GM12878 (cell line): ENCODE measurements around the gene RASSF4.

Experiments used
- CHD4 ChIP-seq: fragments of 200-600 bp; sonication (generic); IDR thresholded peaks from 2 replicates; pipeline ENCODE4 v1.6.1; 2016; ENCODE audit warnings: mild to moderate bottlenecking
- EZH2 ChIP-seq: IDR thresholded peaks from 2 replicates; pipeline ENCODE4 v1.6.1; 2012; ENCODE audit warnings: low read depth, mild to moderate bottlenecking, control low read depth, inconsistent platforms, low read length, borderline replicate concordance; ENCODE audit not compliant: control insufficient read depth
- SUPT20H ChIP-seq: IDR thresholded peaks from 2 replicates; pipeline ENCODE4 v1.6.1; 2011; ENCODE audit warnings: low read depth, mild to moderate bottlenecking, low read length, moderate library complexity, borderline replicate concordance; ENCODE audit not compliant: control insufficient read depth
- ZZZ3 ChIP-seq: IDR thresholded peaks from 2 replicates; pipeline ENCODE4 v1.6.1; 2011; ENCODE audit warnings: low read depth; ENCODE audit not compliant: control insufficient read depth, insufficient read length
- TF ChIP-seq, protein P1 (sequence below): fragments of 450-650 bp; formaldehyde crosslinking; IDR thresholded peaks from 2 replicates; pipeline ENCODE4 v1.4.0; 2020; ENCODE audit warnings: mild to moderate bottlenecking, moderate library complexity
- TF ChIP-seq, protein P2 (sequence below), 3 experiments: IDR thresholded peaks in 2 of 3; conservative IDR thresholded peaks in 1 of 3; 2 replicates each; pipeline ENCODE4 v1.5.1; 2011; ENCODE audit warnings: low read depth in 3 of 3, low read length in 3 of 3, mild to moderate bottlenecking in 3 of 3, control low read depth in 2 of 3, moderate library complexity in 2 of 3, inconsistent platforms in 1 of 3, mixed read lengths in 1 of 3; ENCODE audit not compliant: control insufficient read depth in 2 of 3, insufficient read depth in 1 of 3; ENCODE audit errors: extremely low read depth in 1 of 3

DNA sequence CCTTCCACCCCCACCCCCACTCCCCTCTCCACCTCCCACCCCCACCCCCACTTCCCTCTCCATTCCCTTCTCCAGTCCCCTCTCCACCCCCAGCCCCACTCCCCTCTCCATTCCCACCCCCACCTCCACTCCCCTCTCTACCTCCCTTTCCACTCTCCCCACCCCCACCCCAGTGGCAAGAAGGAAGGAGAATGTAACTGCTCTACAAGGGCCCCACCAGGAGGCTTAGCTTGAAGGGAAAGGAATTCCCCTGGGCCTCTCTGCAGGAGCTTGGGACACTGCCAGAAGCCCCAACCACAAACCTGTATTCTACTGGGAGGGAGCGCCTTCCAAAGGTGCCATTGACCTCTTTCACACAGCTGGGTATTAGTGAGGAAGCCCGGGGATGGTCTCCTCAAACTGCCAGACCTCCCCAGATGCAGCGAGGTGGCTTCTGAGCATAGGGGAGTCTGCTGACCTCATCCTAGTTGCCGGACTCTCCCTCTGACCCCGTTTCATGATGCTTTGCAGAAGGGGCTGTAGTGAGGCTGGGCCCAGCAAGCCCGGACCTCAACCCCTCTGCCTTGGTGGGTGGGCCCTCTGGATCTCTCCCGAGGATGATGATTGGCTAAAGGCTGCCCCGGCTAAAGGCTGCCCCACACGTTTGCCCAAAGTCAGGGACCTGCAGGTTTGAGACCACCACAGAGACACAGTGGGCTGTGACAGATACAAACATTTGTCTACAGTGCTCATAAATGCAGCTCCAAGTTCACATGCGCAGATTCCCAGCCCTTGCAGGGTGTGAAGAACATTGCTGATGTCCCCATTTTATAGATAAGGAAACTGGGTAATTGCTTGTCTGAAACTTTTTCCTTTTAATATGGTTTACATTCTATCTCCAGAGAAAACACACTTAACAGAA, 16.1 kb downstream of the RASSF4 start:
- TF ChIP-seq, protein P1, sequence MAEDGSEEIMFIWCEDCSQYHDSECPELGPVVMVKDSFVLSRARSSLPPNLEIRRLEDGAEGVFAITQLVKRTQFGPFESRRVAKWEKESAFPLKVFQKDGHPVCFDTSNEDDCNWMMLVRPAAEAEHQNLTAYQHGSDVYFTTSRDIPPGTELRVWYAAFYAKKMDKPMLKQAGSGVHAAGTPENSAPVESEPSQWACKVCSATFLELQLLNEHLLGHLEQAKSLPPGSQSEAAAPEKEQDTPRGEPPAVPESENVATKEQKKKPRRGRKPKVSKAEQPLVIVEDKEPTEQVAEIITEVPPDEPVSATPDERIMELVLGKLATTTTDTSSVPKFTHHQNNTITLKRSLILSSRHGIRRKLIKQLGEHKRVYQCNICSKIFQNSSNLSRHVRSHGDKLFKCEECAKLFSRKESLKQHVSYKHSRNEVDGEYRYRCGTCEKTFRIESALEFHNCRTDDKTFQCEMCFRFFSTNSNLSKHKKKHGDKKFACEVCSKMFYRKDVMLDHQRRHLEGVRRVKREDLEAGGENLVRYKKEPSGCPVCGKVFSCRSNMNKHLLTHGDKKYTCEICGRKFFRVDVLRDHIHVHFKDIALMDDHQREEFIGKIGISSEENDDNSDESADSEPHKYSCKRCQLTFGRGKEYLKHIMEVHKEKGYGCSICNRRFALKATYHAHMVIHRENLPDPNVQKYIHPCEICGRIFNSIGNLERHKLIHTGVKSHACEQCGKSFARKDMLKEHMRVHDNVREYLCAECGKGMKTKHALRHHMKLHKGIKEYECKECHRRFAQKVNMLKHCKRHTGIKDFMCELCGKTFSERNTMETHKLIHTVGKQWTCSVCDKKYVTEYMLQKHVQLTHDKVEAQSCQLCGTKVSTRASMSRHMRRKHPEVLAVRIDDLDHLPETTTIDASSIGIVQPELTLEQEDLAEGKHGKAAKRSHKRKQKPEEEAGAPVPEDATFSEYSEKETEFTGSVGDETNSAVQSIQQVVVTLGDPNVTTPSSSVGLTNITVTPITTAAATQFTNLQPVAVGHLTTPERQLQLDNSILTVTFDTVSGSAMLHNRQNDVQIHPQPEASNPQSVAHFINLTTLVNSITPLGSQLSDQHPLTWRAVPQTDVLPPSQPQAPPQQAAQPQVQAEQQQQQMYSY = no peak
- TF ChIP-seq SUPT20H (no peak), ZZZ3 (no peak), EZH2 (no peak), CHD4 (no peak)
- TF ChIP-seq, protein P2, sequence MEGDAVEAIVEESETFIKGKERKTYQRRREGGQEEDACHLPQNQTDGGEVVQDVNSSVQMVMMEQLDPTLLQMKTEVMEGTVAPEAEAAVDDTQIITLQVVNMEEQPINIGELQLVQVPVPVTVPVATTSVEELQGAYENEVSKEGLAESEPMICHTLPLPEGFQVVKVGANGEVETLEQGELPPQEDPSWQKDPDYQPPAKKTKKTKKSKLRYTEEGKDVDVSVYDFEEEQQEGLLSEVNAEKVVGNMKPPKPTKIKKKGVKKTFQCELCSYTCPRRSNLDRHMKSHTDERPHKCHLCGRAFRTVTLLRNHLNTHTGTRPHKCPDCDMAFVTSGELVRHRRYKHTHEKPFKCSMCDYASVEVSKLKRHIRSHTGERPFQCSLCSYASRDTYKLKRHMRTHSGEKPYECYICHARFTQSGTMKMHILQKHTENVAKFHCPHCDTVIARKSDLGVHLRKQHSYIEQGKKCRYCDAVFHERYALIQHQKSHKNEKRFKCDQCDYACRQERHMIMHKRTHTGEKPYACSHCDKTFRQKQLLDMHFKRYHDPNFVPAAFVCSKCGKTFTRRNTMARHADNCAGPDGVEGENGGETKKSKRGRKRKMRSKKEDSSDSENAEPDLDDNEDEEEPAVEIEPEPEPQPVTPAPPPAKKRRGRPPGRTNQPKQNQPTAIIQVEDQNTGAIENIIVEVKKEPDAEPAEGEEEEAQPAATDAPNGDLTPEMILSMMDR (IDR thresholded peaks at IDR 0.05 in 2 of 3, conservative IDR thresholded peaks at IDR 0.05 in 1 of 3; ENCODE audit: control insufficient read depth in 2 of 3, extremely low read depth in 1 of 3, insufficient read depth in 1 of 3, low read depth in 3 of 3, low read length in 3 of 3) = peak in 1 of 3 experiments; percentile 13; a peak in 1 of 6 replicates
